H1 (cell line): ENCODE results near the gene SPATA31A6. TPM values are rescaled to one million over a fixed set of nuclear protein-coding genes. Genes with fewer than 3 reads are reported as not detected.
"Not testable (repeated sequence)": the region's sequence is repeated elsewhere in the genome, so short reads cannot be mapped to it uniquely, and the experiment has no call there.

Experiments used
- CTCF ChIA-PET: fragments of 300-600 bp; sonication (Branson Sonifier 250); formaldehyde crosslinking; loops from one replicate; lab custom pipeline; 2021; ENCODE audit not compliant: partially characterized antibody; lab: Charles Lee
- POLR2A ChIA-PET: fragments of 300-600 bp; sonication (Branson Sonifier 250); formaldehyde crosslinking; loops from one replicate; lab custom pipeline; 2021; ENCODE audit warnings: inconsistent platforms; ENCODE audit not compliant: partially characterized antibody; lab: Charles Lee
- DNase-seq, 2 experiments: peaks; one replicate each; pipeline versions ENCODE4 v3.0.0 to v3.0.0-alpha.2; 2010 to 2022; ENCODE audit warnings: low spot score in 2 of 2, low read depth in 1 of 2, mixed read lengths in 1 of 2
- FAIRE-seq: peaks from 2 replicates; lab custom pipeline; 2011; peaks lifted over from hg19 to GRCh38; lab: Jason Lieb, UNC
- H2AFZ ChIP-seq: 2 replicates; pipeline ENCODE4 v1.8.1; 2012; ENCODE audit warnings: low read length, inconsistent platforms
- H2AK5ac ChIP-seq: 2 replicates; pipeline ENCODE4 v1.6.1; 2013; ENCODE audit warnings: low read depth, low read length
- H2BK120ac ChIP-seq: replicated peaks from 2 replicates; pipeline ENCODE3; 2013; ENCODE audit warnings: low read depth, low read length, inconsistent platforms
- H2BK12ac ChIP-seq: 2 replicates; pipeline ENCODE4 v1.6.1; 2013; ENCODE audit warnings: low read depth, low read length
- H2BK15ac ChIP-seq: 2 replicates; pipeline ENCODE4 v1.6.1; 2013; ENCODE audit warnings: low read length
- H2BK20ac ChIP-seq: 2 replicates; pipeline ENCODE4 v1.6.1; 2013; ENCODE audit warnings: low read length
- H2BK5ac ChIP-seq: 2 replicates; pipeline ENCODE4 v1.6.1; 2013; ENCODE audit warnings: low read depth, low read length
- H3K14ac ChIP-seq: 2 replicates; pipeline ENCODE4 v1.6.1; 2013; ENCODE audit warnings: inconsistent platforms; ENCODE audit not compliant: insufficient read length
- H3K18ac ChIP-seq: 2 replicates; pipeline ENCODE4 v1.6.1; 2013; ENCODE audit warnings: low read length; ENCODE audit errors: extremely low read depth
- H3K23ac ChIP-seq: 2 replicates; pipeline ENCODE4 v1.6.1; 2013; ENCODE audit warnings: inconsistent platforms; ENCODE audit not compliant: insufficient read length
- H3K23me2 ChIP-seq: 2 replicates; pipeline ENCODE4 v1.6.1; 2013; ENCODE audit warnings: low read depth, low read length
- H3K27ac ChIP-seq: 2 replicates; pipeline ENCODE4 v1.6.1; 2011; ENCODE audit warnings: low read depth, low read length, inconsistent platforms
- H3K27me3 ChIP-seq, 4 experiments: replicated peaks in 1 of 4; 1 replicate in 1 of 4; 2 replicates in 3 of 4; pipeline versions ENCODE4 v1.6.1 to v1.8.1; 2011 to 2013; ENCODE audit warnings: low read length in 3 of 4, mild to moderate bottlenecking in 3 of 4, inconsistent platforms in 2 of 4, mixed read lengths in 2 of 4, moderate library complexity in 1 of 4; ENCODE audit not compliant: control insufficient read depth in 3 of 4, insufficient read depth in 3 of 4; ENCODE audit errors: extremely low read depth in 1 of 4
- H3K36me3 ChIP-seq, 4 experiments: 2 replicates each; pipeline versions ENCODE4 v1.6.1 to v1.8.1; 2011 to 2013; ENCODE audit warnings: mild to moderate bottlenecking in 4 of 4, low read length in 3 of 4, moderate library complexity in 2 of 4, control low read depth in 1 of 4, inconsistent platforms in 1 of 4; ENCODE audit not compliant: insufficient read depth in 4 of 4, control insufficient read depth in 2 of 4
- H3K4ac ChIP-seq: replicated peaks from 2 replicates; pipeline ENCODE3; 2013; ENCODE audit warnings: low read length, low read depth, mixed read lengths, inconsistent platforms; ENCODE audit not compliant: insufficient read length
- H3K4me1 ChIP-seq, 4 experiments: replicated peaks in 1 of 4; 1 replicate in 1 of 4; 2 replicates in 3 of 4; pipeline versions ENCODE4 v1.6.1 to v1.8.1; 2011 to 2013; ENCODE audit warnings: low read length in 3 of 4, inconsistent platforms in 2 of 4, mixed read lengths in 1 of 4; ENCODE audit not compliant: insufficient read depth in 4 of 4, control insufficient read depth in 3 of 4
- H3K4me2 ChIP-seq, 2 experiments: 2 replicates each; pipeline versions ENCODE4 v1.6.1 to v1.8.1; 2011 to 2013; ENCODE audit warnings: low read depth in 2 of 2, low read length in 2 of 2, control low read depth in 1 of 2, inconsistent platforms in 1 of 2, mild to moderate bottlenecking in 1 of 2; ENCODE audit not compliant: insufficient read depth in 1 of 2
- H3K4me3 ChIP-seq, 4 experiments: fragments of 200-600, 300-600 bp in 1 of 4; sonication (generic), shearing (Covaris generic), sonication (Bioruptor Twin) in 1 of 4; 2 replicates each; pipeline versions ENCODE4 v1.5.1 to v1.8.1; 2011 to 2016; ENCODE audit warnings: low read length in 4 of 4, low read depth in 3 of 4, control low read depth in 2 of 4, inconsistent platforms in 2 of 4, mild to moderate bottlenecking in 2 of 4, mixed read lengths in 1 of 4, moderate library complexity in 1 of 4; ENCODE audit not compliant: insufficient read depth in 2 of 4; ENCODE audit errors: extremely low read depth in 1 of 4
- H3K56ac ChIP-seq: replicated peaks from 2 replicates; pipeline ENCODE3; 2013; ENCODE audit warnings: low read depth, mild to moderate bottlenecking, mixed read lengths, low read length, inconsistent platforms; ENCODE audit not compliant: insufficient read length
- H3K79me1 ChIP-seq: 2 replicates; pipeline ENCODE4 v1.6.1; 2013; ENCODE audit warnings: low read depth, low read length, control low read depth
- H3K79me2 ChIP-seq, 2 experiments: 2 replicates each; pipeline versions ENCODE4 v1.6.1 to v1.8.1; 2012 to 2013; ENCODE audit warnings: low read length in 2 of 2, mild to moderate bottlenecking in 2 of 2, inconsistent platforms in 1 of 2; ENCODE audit not compliant: insufficient read depth in 2 of 2, control insufficient read depth in 1 of 2
- H3K9ac ChIP-seq, 4 experiments: replicated peaks in 1 of 4; 1 replicate in 1 of 4; 2 replicates in 3 of 4; pipeline versions ENCODE4 v1.6.1 to v1.8.1; 2011 to 2013; ENCODE audit warnings: low read depth in 3 of 4, low read length in 3 of 4, control low read depth in 2 of 4, mild to moderate bottlenecking in 2 of 4, moderate library complexity in 2 of 4, inconsistent platforms in 1 of 4; ENCODE audit errors: extremely low read depth in 1 of 4
- H3K9me3 ChIP-seq, 2 experiments: 2 replicates each; pipeline versions ENCODE4 v1.6.1 to v1.8.1; 2012 to 2013; ENCODE audit warnings: mild to moderate bottlenecking in 2 of 2, moderate library complexity in 2 of 2, control low read depth in 1 of 2, inconsistent platforms in 1 of 2, low read depth in 1 of 2, low read length in 1 of 2, mixed read lengths in 1 of 2; ENCODE audit not compliant: insufficient read depth in 2 of 2
- H4K20me1 ChIP-seq, 2 experiments: replicated peaks in 1 of 2; 2 replicates each; pipeline versions ENCODE3 to v1.8.1; 2011 to 2013; ENCODE audit warnings: inconsistent platforms in 2 of 2, low read length in 2 of 2, mild to moderate bottlenecking in 1 of 2; ENCODE audit not compliant: insufficient read depth in 2 of 2, control insufficient read depth in 1 of 2
- H4K5ac ChIP-seq: 2 replicates; pipeline ENCODE4 v1.6.1; 2013; ENCODE audit warnings: low read length, low read depth, mixed read lengths, inconsistent platforms; ENCODE audit not compliant: insufficient read length
- H4K8ac ChIP-seq: 2 replicates; pipeline ENCODE4 v1.8.0; 2013; ENCODE audit warnings: mild to moderate bottlenecking, moderate library complexity, low read length, inconsistent platforms; ENCODE audit not compliant: insufficient read depth; ENCODE audit errors: extremely low read depth
- H4K91ac ChIP-seq: replicated peaks from 2 replicates; pipeline ENCODE3; 2013; ENCODE audit warnings: low read length, mixed read lengths, inconsistent platforms; ENCODE audit not compliant: insufficient read length
- WGBS, 2 experiments: shearing (Covaris generic) in 1 of 2; methylation state at CpG; one replicate each; pipeline versions ENCODE4 v1.1.6 to v1.1.7; 2013 to 2015; ENCODE audit warnings: low lambda C conversion rate in 2 of 2, mixed read lengths in 2 of 2, inconsistent platforms in 1 of 2, low coverage in 1 of 2, missing lambda C conversion rate in 1 of 2; ENCODE audit not compliant: insufficient replicate concordance in 2 of 2, insufficient coverage in 1 of 2, insufficient read length in 1 of 2; ENCODE audit errors: extremely low coverage in 1 of 2, missing lambda C conversion rate in 1 of 2; 5-methylcytosine and 5-hydroxymethylcytosine counted together
- polyA plus RNA-seq, 7 experiments: library from polyadenylated mRNA; depleted of rRNA in 3 of 7; stranded (reverse) in 5 of 7; unstranded in 2 of 7; fragments of >200 nt in 5 of 7; fragments of 200-250 nt in 2 of 7; gene quantifications; 1 replicate in 5 of 7; 2 replicates in 1 of 7; 4 replicates in 1 of 7; pipeline versions ENCODE4 v1.2.1 to v1.2.3, GENCODE V29; 2011 to 2013; ENCODE audit warnings: missing spikeins in 2 of 7, mixed read lengths in 2 of 7
- total RNA-seq: library from RNA; stranded (reverse); fragmentation: NEBNext Ultra II Directional; extraction: Animal tissue kit (Norgen Biotek cat#: 25700); gene quantifications from 2 replicates; pipeline ENCODE4 v1.2.1, GENCODE V29; 2021

Gene SPATA31A6
- total and polyA plus RNA-seq, 2 of the 8 experiments (the other 6 are each of a cell fraction or from before 2014, with no cell fraction given), result 0.11 TPM; not detected in 1

DNA sequence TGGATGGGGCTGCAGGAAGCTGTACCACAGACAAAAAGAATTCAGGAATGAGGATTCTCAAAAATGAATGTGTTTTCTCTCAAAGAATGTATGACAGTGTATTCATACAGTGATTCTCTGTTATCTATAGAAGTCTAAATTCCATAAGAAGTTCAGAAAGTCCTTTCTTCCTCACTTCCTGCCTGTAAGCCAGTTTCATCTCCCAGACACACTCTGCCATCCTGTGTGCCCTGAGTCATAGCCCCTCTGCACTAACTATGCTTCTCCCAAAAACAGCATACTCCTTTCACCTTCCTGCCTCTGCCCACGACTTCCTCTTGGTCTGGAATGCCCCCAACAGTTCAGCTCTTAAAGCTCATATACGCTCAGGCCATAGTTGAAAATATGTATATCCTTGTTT lies 36.4 kb downstream of the SPATA31A6 start:
- H2BK15ac ChIP-seq, H3K23ac ChIP-seq, H3K9ac ChIP-seq, H3K36me3 ChIP-seq, H3K27ac ChIP-seq, CTCF ChIA-PET, FAIRE-seq, DNase-seq, H2BK5ac ChIP-seq, H3K79me1 ChIP-seq, H2BK120ac ChIP-seq, H3K18ac ChIP-seq, H3K14ac ChIP-seq, H3K9me3 ChIP-seq, H3K27me3 ChIP-seq, H2BK12ac ChIP-seq, H3K79me2 ChIP-seq, H4K20me1 ChIP-seq, H3K4me3 ChIP-seq, H2BK20ac ChIP-seq, H4K5ac ChIP-seq, H3K23me2 ChIP-seq, H2AK5ac ChIP-seq, H3K4me2 ChIP-seq, H2AFZ ChIP-seq, H3K4me1 ChIP-seq, H4K8ac ChIP-seq, H4K91ac ChIP-seq, H3K56ac ChIP-seq, H3K4ac ChIP-seq, POLR2A ChIA-PET: not testable (repeated sequence)
- WGBS, 2 experiments, result 86% methylated on average over 2 of the region's 2 CpGs; no CpG with 5 or more reads in 1 of the 2 experiments

DNA sequence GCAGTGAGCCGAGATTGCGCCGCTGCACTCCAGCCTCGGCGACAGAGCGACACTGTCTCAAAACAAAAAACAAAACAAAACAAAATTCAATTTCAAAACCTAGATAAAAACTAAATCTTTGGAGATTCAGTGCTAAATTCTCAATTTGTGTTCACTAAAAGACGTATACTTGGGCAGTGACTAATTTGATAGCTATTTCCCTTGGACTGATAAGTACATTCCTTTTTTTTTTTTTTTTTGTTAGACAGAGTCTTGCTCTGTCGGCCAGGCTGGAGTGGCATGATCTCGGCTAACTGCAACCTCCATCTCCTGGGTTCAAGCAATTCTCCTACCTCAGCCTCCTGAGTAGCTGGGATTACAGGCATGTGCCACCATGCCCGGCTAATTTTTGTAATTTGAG lies 39.8 kb downstream of the SPATA31A6 start:
- H3K4me1 ChIP-seq, H3K9ac ChIP-seq, H3K27ac ChIP-seq, DNase-seq, H4K8ac ChIP-seq, H3K14ac ChIP-seq, H3K4me2 ChIP-seq, H3K56ac ChIP-seq, H2BK120ac ChIP-seq, H2BK12ac ChIP-seq, H4K91ac ChIP-seq, H4K20me1 ChIP-seq, H3K79me2 ChIP-seq, H3K27me3 ChIP-seq, CTCF ChIA-PET, H2AK5ac ChIP-seq, H3K18ac ChIP-seq, FAIRE-seq, H3K4ac ChIP-seq, POLR2A ChIA-PET, H3K23ac ChIP-seq, H2BK20ac ChIP-seq, H2BK15ac ChIP-seq, H2BK5ac ChIP-seq, H4K5ac ChIP-seq, H2AFZ ChIP-seq, H3K23me2 ChIP-seq, H3K9me3 ChIP-seq, H3K4me3 ChIP-seq, H3K36me3 ChIP-seq, H3K79me1 ChIP-seq: not testable (repeated sequence)
- 96% methylated on average over 7 of the region's 10 CpGs; no CpG with 5 or more reads in 1 of the 2 experiments for WGBS, 2 experiments
